GM15510 (cell line): ENCODE data around the gene COMT.

Experiments
- POLR2A ChIP-seq: IDR thresholded peaks from 3 replicates; pipeline ENCODE4 v1.6.1; 2011; ENCODE audit warnings: borderline replicate concordance; ENCODE audit not compliant: insufficient read length; ENCODE audit errors: extremely low read depth

Gene COMT

GRCh38 chr22:20008221-20008995 is 66.8 kb downstream of the COMT start:
- no peak for TF ChIP-seq POLR2A

- TF ChIP-seq POLR2A: no peak
Observed at GRCh38 chr22:20009018-20009491, 67.5 kb downstream of the COMT start.

DNA sequence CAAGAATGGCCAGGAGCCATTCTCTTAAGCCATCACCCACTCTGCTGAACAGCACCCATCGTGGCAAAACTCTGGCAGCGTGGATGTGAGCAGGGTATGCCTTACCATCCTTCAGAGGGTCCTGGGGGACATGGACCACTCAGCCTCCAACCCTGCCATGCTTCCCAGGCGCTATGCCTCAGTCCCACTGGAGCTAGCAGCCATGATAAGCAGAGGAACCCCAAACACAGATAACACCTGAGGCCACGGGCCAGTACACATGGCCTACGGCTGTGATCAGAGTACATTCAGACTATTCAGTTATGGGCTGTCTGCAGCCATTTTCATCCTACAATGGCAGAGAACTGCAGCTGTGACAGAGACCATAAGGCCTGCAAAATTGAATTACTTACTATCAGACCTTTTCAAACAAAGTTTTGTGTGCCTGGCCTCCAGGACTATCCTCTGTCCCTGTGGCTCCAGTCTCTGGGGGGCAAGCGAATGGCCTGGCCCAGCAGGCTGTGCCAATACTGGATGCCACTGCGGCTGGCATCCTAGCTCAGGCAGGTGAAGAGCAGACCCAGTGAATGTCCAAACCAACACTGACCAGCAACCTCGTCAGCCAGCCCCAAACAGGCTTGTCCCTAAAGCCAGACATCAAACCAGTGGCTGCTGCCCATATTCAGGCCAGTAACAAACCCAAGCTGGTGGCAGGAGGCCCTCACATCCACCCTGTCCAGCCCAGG is 68.2 kb downstream of the COMT start:
- no peak for TF ChIP-seq POLR2A

DNA sequence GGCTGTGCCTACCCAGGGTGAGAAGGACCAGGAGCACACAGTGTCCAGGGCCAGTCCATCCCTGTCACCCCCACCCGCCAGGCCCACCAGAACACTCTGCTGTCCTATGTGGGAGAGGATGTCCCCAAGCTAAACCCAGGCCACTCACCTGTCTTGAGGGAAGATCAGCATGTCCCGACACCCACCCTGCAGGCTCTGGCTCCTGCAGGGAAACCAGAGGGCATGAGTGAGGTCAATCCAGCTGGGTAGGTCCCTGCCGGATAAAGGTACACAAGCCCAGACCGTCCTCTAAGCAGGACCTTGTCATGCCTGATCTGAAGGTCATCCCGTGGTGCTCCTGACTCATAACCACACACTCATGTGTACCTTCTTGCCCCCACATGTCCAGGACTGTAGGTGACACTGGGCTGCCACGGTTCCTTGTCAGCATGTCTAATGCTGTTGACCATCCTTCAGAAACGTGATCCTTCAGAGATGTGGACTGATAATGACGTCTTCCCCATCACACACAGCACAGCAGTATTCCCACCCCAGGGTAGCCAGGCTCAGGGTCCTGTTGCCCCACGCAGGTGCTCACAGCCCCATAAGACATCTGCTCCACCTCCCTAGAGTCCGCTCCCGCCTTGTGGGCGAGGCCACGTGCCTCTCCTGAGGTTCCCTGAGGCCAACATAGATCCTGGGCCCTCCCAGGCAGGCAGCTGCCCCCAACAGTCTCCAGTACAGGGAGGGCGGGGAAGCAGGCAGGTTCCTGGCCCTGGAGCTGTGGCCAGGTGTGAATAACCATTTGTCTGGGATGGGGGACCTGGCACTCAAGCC is 68.9 kb downstream of the COMT start:
- TF ChIP-seq POLR2A: no peak

DNA sequence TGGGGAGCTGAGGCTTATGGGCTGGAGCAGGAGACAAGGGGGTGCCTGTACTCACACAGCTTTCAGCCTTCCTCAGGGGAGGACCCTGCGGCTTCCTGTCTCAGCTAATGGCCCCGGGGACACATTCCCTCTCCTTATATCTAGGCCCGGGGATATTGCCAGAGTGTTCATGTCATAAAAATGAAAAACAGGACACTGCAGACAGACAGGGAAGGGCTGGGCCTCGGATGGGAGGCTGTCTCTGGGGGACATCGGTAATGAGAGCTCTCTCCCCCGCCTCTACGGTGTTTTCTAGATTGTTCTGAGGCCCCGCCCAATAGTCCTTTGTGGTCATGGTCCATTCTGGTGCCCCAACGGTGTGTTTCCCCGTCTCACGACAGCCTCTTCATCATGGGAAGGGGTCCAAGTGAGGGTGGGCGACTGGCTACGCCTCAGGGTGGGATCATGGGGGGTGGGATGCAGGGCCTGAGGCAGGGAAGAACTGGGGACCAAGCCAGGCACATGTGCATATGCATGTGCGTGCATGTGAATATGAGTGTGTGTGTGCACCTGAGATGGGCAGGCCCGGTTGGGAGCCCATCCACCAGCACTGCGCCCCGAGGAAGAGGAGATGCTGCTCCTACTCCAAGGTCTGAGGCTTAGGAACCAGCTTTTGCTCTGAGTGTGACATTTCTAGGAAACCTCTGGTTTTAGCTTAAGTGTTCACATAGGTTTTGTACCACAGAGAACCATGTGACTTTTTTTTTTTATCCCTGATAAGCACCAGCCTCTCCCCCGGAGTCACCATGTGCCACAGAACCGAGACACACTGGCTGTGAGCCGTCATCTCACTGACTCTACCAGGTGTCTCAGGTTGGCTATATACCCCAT is 69.8 kb downstream of the COMT start:
- no peak for TF ChIP-seq POLR2A

- no peak for TF ChIP-seq POLR2A
Observed at GRCh38 chr22:20011993-20012740, 70.6 kb downstream of the COMT start.

GRCh38 chr22:20012741-20013331 is 71.3 kb downstream of the COMT start:
- TF ChIP-seq POLR2A: no peak

- no peak for TF ChIP-seq POLR2A
Observed at GRCh38 chr22:20013382-20013871, 71.9 kb downstream of the COMT start.

- TF ChIP-seq POLR2A: no peak
Observed at GRCh38 chr22:20014526-20015186, 73.1 kb downstream of the COMT start.

- no peak for TF ChIP-seq POLR2A
Observed at GRCh38 chr22:20015187-20015625, 73.6 kb downstream of the COMT start.

DNA sequence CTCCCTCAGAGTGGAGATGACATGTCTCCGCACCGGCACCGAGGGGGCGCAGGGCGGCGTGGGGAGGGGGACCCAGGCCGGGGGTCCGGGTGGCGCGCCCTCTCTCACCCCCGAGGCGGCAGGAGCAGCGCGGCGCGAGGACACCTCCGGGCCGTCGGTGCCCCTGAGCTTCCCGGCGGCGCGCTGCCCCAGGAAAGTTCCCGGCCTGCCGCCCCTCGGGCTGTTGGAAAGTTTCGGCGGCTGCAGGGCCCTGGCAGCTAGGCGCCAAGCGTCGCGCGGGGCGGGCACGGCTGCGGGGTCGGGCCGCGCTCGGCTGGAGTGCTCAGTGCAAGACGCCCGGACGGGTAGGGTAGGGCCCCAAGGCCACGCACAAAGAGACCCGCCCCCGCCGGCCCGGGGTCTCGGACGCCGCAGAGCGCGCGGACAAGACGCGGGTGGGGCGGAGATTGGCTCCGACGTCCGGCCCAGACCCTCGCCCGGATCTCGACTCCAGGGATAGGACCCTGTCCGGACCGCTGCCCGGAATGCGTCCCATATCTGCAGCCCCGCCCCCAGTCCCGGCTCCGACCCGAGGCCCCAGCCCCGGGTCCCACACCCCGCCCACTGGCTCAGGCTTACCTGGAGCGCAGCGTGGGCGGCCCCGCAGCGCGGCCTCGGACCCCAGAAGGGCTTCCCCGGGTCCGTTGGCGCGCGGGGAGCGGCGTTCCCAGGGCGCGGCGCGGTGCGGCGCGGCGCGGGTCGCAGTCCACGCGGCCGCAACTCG is 74.6 kb downstream of the COMT start:
- TF ChIP-seq POLR2A: no peak
